Embryonic facial prominence (tissue), 1 donor: ENCODE measurements around the gene SH3GLB1.
A peak's percentile ranks its signal among the peaks of the same experiment; 100 is the strongest.
"Not testable (repeated sequence)": the region's sequence is repeated elsewhere in the genome, so short reads cannot be mapped to it uniquely, and the experiment has no call there.

Source experiments
- DNase-seq: peaks from one replicate; pipeline ENCODE4 v3.0.0-alpha.2; 2016; ENCODE audit errors: extremely low spot score

The SH3GLB1 gene

DNA sequence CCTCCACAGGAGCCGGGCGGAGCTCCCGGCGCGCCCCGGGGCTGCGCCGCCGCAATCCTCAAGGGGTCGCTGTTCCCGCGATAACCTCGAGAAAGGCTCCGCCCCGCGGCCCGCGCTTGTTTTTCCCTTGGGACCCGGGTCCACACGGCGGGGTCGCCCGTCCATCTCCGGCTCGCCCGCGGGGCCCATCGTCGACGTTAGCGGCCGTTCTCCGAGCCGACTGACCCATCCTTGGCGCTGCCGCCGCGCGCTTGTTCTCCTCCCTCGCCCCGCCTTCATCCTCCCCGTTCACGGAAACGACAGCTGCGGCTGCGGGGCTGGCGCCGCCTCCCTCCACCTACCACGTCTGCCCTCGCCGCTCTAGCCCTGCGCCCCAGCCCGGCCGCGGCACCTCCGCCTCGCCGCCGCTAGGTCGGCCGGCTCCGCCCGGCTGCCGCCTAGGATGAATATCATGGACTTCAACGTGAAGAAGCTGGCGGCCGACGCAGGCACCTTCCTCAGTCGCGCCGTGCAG, at the start of gene SH3GLB1:
TSS of gene SH3GLB1 (plus strand) at position 119 of the 514 bp plus-strand sequence. CDS start at position 443, 324 bp downstream.
- DNase-seq = peak; percentile 58

- not testable (repeated sequence) for DNase-seq
Measured at GRCh38 chr1:86658381-86658780, 46.0 kb upstream of the SH3GLB1 start.

GRCh38 chr1:86666368-86666767, 38.0 kb upstream of the SH3GLB1 start:
- DNase-seq = no peak

- DNase-seq = peak; percentile 26
Measured at GRCh38 chr1:86687595-86687994, 16.8 kb upstream of the SH3GLB1 start.

DNA sequence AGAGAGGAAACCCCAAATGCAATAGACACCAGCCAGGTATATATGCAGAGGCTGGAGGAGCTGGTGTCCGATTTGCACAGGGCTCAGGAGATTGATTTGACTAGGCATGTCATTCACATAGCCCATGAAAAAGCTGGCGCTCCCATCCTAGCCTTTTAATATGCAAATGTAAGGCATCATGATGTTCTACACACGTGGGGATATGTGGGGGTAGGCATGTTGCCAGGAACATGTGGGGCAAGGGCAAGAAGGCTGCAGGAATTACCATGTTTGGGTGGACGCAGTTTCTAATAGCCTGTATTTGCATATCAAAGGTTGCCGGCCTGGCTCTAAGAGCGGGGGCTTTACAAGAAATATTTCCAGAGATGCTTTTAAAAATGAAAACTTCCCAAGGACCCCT, 11.7 kb upstream of the SH3GLB1 start:
- DNase-seq = no peak

DNA sequence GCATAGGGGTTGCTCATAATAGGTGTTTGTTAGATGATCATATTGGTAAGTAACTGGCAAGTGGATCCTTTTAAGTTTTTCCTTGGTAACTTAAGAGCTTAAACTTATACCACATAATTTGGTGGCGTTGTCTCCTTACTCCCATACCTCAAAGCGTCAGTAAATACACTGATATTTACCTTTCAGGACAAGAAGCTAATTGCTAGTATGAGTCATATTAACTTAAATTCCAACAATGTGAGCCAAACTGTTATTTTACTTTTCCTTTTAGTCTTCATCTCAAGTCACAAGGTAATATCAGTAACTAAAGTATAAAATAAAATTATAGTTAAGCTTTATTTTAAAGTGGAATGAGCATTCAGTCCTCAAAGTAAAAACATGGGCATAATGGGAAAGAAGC, 9.0 kb upstream of the SH3GLB1 start:
- DNase-seq = no peak

DNA sequence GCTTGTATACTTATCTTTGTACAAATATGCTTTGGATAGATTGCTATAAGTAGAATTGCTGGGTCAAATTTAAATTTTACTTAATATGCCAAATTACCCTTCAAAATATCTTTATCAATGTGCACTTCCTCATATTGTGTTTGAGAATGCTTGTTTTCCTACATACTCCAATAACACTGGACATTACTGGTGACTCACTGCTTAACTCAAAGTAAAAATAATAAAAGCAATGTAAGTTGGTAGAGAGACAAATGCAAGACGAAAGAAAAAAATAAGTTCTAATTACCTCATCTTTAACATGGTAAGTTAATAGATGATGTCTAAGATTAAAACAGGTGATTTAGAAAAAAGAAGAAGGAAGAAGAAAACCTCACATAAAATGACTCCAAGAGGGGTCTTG, 7.9 kb upstream of the SH3GLB1 start:
- DNase-seq = no peak

- no peak for DNase-seq
Measured at GRCh38 chr1:86699186-86699585, 5.2 kb upstream of the SH3GLB1 start.

- DNase-seq = no peak
Measured at GRCh38 chr1:86701731-86702130, 2.6 kb upstream of the SH3GLB1 start.

GRCh38 chr1:86702954-86703494, 1.4 kb upstream of the SH3GLB1 start:
- not testable (repeated sequence) for DNase-seq

DNA sequence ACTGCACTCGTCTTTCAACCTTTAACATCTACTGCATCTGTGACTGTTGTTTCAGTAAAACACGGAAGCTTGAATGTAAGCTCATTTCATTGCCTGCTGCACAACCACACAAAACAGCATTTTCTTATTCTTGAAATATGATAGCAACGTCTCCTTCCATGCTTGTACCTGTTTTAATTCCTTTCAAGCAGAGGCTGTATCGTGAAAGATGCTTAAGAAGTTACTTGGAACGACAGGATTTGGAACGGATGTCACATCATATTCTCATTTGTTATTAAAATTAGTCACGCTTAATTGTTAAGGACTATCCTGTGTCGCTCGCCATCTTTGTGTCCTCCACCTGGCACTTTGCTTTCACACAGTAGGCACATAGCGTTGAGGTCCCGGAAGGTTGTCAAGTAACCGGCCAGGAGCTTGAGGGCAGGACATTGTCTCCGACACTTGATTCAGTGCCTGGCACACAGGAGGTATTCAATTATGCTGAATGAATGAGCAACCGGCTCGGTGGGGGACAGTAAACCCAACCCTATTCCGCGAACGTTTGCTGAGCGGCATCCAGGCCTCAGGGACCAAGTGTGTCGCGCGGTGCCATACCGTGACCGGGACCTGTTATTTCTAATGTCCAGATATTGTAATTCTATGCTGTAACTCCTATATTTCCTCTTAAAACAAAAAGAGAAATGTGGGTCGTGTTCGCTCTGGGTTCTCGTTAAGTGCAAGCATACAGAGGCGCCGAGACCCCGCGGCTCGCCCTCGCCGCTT, 499 bp upstream of the SH3GLB1 start:
- peak; percentile 14 for DNase-seq

DNA sequence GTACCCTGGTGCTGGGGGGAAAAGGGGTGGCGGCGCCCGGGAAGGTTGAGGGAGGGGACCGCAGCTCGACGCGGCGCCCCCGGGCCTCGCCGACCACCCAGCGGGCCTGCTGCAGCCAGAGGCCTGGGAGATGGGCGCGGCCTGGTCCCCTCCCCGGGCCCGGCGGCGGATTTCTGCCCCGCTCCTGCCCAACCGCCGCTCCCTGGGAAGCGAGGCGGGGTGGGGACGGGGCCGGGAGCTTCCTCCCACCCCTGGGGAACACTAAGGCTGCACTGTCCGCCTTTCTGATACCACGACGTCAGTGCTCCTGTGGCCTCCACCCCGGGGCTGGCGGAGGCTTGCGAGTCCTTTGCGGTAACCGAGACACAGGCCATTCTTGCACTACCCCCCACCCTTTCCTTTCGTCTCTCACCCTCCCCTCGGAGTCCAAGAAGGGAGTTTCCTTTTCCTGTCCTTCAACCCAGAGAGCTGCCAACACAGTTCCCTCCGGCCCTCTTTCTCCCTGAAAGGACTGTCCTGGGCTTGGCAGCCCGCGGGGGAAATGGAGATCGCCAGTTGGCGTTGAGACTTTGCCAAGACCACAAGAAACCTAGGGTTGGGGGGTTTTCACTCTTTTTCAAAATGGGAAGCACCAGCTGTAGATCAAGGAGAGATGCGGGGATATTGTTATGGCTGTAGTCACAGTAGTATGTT, 742 bp downstream of the SH3GLB1 start:
- DNase-seq = no peak

DNA sequence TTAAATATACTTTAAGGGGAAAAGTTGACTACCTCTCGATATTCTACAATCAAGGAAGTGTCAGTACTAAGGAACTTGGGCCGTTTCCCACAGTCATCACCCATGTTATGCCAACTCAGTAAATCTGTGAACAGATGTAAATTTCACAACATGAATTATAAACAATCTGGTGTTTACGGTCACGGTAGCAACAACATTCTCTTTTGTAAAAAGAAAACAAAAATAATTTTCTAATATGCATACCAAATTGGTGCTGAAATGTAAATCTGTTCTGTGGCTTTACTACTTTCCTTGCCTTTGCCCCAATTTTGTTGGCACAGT, 1.2 kb downstream of the SH3GLB1 start:
- no peak for DNase-seq

- no peak for DNase-seq
Measured at GRCh38 chr1:86706018-86706635, 1.8 kb downstream of the SH3GLB1 start.

- no peak for DNase-seq
Measured at GRCh38 chr1:86708920-86709319, 4.5 kb downstream of the SH3GLB1 start.

GRCh38 chr1:86712088-86712860, 7.9 kb downstream of the SH3GLB1 start:
- no peak for DNase-seq

DNA sequence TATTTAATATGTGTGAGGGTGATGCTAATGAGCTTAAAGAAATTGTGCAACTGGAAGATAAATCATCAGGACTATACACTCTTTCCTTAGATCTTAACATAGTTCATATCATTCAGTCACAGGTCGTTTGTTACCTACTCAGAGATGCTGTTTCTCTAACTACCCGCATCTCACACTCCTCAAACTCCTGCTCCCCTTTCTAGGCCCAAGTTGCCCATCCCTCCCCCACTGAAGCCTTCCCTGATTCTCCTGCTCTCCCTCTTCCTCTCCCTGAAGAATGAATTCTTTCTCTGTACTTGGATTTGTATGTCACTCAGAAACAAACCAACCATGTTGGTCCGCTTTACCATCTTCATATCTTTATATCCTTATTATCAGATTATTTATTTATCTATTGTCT, 9.1 kb downstream of the SH3GLB1 start:
- DNase-seq = no peak

GRCh38 chr1:86714159-86714558, 9.8 kb downstream of the SH3GLB1 start:
- DNase-seq = no peak

DNA sequence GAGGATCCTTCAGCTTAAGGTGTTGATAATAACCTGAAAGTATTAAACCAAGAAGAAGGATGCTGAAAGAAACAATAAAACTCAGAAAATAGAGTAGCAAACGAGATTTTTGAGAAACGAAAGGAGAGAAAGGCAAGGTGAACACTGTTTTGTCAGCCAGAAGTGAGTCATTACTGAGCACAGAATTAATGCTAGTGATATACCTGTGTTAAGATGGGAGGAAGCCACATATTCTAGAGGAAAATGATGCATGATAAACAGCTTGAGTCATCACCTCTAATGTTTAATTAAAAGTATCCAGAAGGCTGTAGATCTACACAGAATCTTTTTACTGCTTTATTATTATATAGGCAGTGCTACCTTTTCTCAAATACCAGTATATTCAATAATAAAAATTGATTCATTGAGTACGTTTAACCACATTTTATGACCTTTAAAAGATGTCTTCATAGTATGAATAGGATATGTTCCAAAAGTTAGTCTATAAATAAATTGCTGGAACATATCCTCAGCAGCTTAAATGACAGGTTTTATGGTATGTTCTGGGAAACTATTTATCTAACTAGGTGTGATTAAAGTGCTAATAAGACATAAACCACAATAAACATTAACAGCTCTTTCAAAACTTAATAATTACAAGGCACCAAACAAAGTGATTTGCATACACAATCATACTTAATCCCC, 10.3 kb downstream of the SH3GLB1 start:
- no peak for DNase-seq

DNA sequence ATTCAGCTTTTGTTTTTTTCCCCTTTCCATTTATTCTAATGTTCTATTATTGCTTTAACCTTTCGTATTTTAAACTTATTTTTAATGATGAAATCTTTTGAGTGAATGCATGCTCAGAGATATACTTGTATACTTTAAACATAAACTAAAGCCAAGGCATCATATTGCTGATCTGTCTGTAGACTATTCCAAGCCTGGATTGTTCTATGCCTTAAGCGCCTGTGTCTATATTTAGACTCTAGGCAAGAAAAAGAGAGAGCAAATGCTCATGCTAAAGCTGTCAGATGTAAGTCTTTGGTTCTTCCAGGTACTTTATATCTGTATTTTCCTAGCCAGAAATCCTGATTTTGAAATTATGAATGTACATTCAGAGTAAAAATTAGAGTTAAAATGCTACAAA, 14.4 kb downstream of the SH3GLB1 start:
- no peak for DNase-seq

DNA sequence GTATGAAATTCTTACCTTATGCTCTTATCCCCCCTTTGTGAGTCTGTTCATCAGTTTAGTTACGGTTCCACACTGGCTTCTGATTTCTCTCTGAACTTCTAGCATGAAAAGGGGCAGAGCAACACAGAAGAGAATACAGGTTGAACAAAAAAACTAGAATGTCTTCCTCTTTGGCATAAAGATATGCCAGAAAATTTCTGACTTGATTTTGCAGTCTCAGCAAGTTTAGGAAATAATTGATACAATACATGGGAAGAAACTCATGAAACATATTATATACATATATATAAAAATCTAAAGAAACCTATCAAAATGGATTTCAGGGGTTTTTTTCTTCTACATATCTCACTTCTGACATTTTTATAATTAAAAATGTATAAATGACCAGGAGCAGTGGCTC, 27.0 kb downstream of the SH3GLB1 start:
- DNase-seq = no peak
